Kidney (tissue), 14 donors: ENCODE results near the gene MRPS12. TPM values are rescaled to one million over a fixed set of nuclear protein-coding genes. Genes with fewer than 3 reads are reported as not detected.

ENCODE experiments used
- DNase-seq, 5 donors: peaks; one replicate each; pipeline ENCODE4 v3.0.0-alpha.2; 2013 to 2020
- FAIRE-seq: peaks from 2 replicates; lab custom pipeline; 2012; peaks lifted over from hg19 to GRCh38; lab: Jason Lieb, UNC
- H3K27ac ChIP-seq, 2 donors: one replicate each; pipeline ENCODE4 v1.7.0; 2013; ENCODE audit warnings: low read depth in 2 of 2, low read length in 2 of 2, inconsistent platforms in 1 of 2
- H3K27me3 ChIP-seq: one replicate; pipeline ENCODE4 v1.7.1; 2013; ENCODE audit warnings: low read length, inconsistent platforms; ENCODE audit not compliant: control insufficient read depth, insufficient read depth
- H3K36me3 ChIP-seq, 3 donors: one replicate each; pipeline versions ENCODE4 v1.7.0 to v1.7.1; 2013; ENCODE audit warnings: low read length in 3 of 3, control low read depth in 1 of 3, inconsistent platforms in 1 of 3; ENCODE audit not compliant: insufficient read depth in 3 of 3, control insufficient read depth in 2 of 3
- H3K4me1 ChIP-seq, 3 donors: one replicate each; pipeline versions ENCODE4 v1.7.0 to v1.7.1; 2013; ENCODE audit warnings: low read length in 3 of 3, inconsistent platforms in 1 of 3, low read depth in 1 of 3; ENCODE audit not compliant: control insufficient read depth in 2 of 3, insufficient read depth in 2 of 3
- H3K4me3 ChIP-seq, 3 donors: one replicate each; pipeline versions ENCODE4 v1.7.0 to v1.8.1; 2013; ENCODE audit warnings: low read length in 3 of 3, control low read depth in 1 of 3, inconsistent platforms in 1 of 3
- H3K9ac ChIP-seq, 3 donors: one replicate each; pipeline versions ENCODE4 v1.7.0 to v1.7.1; 2013; ENCODE audit warnings: low read length in 3 of 3, control low read depth in 1 of 3, inconsistent platforms in 1 of 3
- H3K9me3 ChIP-seq, 3 donors: one replicate each; pipeline versions ENCODE4 v1.7.0 to v1.7.1; 2013; ENCODE audit warnings: low read length in 3 of 3, control low read depth in 1 of 3, inconsistent platforms in 1 of 3; ENCODE audit not compliant: control insufficient read depth in 2 of 3, insufficient read depth in 1 of 3
- intact Hi-C: fragments of 100-400 bp; cut with DNase I; formaldehyde crosslinking; loops from one replicate; pipeline ENCODE4 v1.11.1; 2022
- polyA plus RNA-seq: library from polyadenylated mRNA; stranded (reverse); fragments of 350-450 nt; fragmentation: Illumina TruSeq; extraction: RNeasy Lipid Tissue Mini Kit (QIAGEN cat#74804); gene quantifications from one replicate; pipeline ENCODE4 v1.2.3, GENCODE V29; 2014; ENCODE audit warnings: low read depth, low replicate concordance; ENCODE audit not compliant: insufficient read depth
- total RNA-seq: library from RNA; stranded (reverse); fragmentation: NEBNext Ultra II Directional; extraction: Animal tissue kit (Norgen Biotek cat#: 25700); gene quantifications from one replicate; pipeline ENCODE4 v1.2.1, GENCODE V29; 2021
- TF ChIP-seq, protein P1 (sequence below): IDR thresholded peaks from 3 replicates; pipeline ENCODE4 v1.5.1; 2012; ENCODE audit warnings: mild to moderate bottlenecking, moderate library complexity, borderline replicate concordance; ENCODE audit not compliant: insufficient read depth; ENCODE audit errors: extremely low read depth
- donor health status: control.
- donor health status: control.
- donor health status: control.
- donor health status: control.
- donor health status: control.
- donor health status: DM: yes; HTN: yes; CAD: no.
- donor health status: Normal renal cell carcinoma (clear cell type).

The MRPS12 gene
- total and polyA plus RNA-seq, 2 donors from 2014 or later: 28.5 to 110 TPM

DNA sequence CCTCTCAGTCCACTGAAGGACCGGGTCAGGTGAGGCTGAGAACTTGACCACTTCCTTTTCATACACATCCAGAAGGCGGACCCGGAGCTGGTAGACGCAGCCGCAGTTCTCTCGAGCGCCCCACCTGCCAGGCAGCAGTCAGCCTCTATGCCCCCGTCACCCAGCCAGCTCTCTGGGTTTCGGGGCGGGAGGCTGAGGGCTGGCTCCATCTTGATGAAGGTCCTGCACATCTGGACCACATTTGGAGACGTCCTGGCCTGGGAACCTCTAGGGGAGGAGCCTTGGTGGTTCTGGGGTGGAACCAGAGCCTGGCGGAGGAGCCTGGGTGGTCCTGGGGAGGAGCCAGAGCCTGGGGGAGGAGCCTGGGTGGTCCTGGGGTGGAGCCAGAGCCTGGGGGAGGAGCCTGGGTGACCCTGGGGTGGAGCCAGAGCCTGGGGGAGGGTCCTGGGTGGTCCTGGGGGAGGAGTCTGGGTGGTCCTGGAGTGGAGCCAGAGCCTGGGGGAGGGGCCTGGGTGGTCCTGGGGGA lies 14.3 kb downstream of the MRPS12 start:
- DNase-seq: peak in 1 of 5 donors; percentile 46
- intact Hi-C loops: no loop called here

GRCh38 chr19:38945562-38946228 lies 15.0 kb downstream of the MRPS12 start:
- H3K27me3 ChIP-seq: no peaks in the 10 kb centered on the region

More for the DNA sequence above, 14.3 kb downstream of the MRPS12 start:
- H3K4me3 ChIP-seq: no peak overlapping the region
- no peak for FAIRE-seq
- H3K36me3 ChIP-seq: peaks cover 3 to 16% (median 9%) of the 10 kb centered on the region in 3 donors
- no peak overlapping the region for H3K27ac ChIP-seq
- H3K4me1 ChIP-seq: peaks cover 0 to 2% (median 0%) of the 10 kb centered on the region in 3 donors
- H3K9ac ChIP-seq: no peak overlapping the region
- H3K9me3 ChIP-seq: no peaks in the 10 kb centered on the region
- TF ChIP-seq, protein P1, sequence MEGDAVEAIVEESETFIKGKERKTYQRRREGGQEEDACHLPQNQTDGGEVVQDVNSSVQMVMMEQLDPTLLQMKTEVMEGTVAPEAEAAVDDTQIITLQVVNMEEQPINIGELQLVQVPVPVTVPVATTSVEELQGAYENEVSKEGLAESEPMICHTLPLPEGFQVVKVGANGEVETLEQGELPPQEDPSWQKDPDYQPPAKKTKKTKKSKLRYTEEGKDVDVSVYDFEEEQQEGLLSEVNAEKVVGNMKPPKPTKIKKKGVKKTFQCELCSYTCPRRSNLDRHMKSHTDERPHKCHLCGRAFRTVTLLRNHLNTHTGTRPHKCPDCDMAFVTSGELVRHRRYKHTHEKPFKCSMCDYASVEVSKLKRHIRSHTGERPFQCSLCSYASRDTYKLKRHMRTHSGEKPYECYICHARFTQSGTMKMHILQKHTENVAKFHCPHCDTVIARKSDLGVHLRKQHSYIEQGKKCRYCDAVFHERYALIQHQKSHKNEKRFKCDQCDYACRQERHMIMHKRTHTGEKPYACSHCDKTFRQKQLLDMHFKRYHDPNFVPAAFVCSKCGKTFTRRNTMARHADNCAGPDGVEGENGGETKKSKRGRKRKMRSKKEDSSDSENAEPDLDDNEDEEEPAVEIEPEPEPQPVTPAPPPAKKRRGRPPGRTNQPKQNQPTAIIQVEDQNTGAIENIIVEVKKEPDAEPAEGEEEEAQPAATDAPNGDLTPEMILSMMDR: no peak
- no peaks in the 10 kb centered on the region for H3K27me3 ChIP-seq

DNA sequence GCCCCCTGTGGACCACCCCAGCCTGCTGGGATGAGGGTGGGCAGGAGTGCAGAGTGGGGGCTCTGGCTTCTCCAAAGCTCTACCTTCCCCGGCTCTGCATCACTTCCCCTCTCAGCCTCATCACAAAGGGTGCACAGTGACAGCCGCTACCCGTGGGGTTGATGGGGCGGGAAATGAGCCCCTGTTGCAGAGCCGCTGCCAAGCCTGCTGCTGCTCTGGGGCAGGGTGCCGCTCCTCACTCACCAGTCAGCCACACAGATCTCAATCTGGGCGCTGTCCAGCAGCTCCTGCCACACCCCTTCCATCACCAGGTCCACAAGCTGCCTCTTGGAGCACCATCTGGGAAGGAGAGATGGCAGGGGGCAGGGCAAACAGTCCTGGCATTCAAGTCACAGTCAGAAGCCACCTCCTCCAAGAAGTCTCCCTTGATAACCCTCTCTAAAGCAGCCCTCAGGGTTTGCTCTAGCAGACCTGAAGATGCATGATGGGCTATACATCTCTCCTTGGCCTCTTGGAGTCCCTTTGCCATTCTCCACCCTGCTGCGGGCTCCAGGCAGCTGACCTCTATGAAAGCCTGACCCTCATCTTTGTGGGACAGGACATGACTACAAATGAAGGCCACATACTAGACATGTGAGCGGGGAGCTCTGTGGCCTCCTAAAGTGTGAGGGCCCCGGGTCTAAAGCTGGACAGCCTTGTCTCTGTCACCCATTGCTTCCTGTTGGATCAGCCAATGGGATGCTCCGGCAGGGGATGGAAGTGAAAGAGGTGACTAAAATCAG lies 15.7 kb downstream of the MRPS12 start:
- Histone ChIP-seq H3K36me3 (peaks cover 3 to 16% (median 9%) of the 10 kb centered on the region in 3 donors), H3K27me3 (no peaks in the 10 kb centered on the region), H3K9me3 (no peaks in the 10 kb centered on the region), H3K9ac (no peak overlapping the region), H3K4me3 (no peak overlapping the region), H3K27ac (no peak overlapping the region), H3K4me1 (peaks cover 0 to 7% (median 7%) of the 10 kb centered on the region in 3 donors)
- TF ChIP-seq, protein P1: no peak
- intact Hi-C loops: no loop called here
- DNase-seq (peak in 1 of 5 donors; percentile 31), FAIRE-seq (no peak)

More at GRCh38 chr19:38945562-38946228, 15.0 kb downstream of the MRPS12 start:
- intact Hi-C loops: no loop called here
- peaks cover 0 to 7% (median 6%) of the 10 kb centered on the region in 3 donors for H3K4me1 ChIP-seq
- H3K27ac ChIP-seq: no peak overlapping the region
- DNase-seq (peak in 1 of 5 donors; percentile 51), FAIRE-seq (no peak)
- TF ChIP-seq, protein P1: no peak
- peaks cover 3 to 16% (median 9%) of the 10 kb centered on the region in 3 donors for H3K36me3 ChIP-seq
- no peak overlapping the region for H3K4me3 ChIP-seq
- H3K9me3 ChIP-seq: no peaks in the 10 kb centered on the region
- H3K9ac ChIP-seq: no peak overlapping the region
